Left ventricle myocardium inferior (tissue), 1 donor: Measurements from ENCODE around the gene BANF2. TPM values are rescaled to one million over a fixed set of nuclear protein-coding genes. Genes with fewer than 3 reads are reported as not detected.

Experiments used
- DNase-seq: peaks from one replicate; pipeline ENCODE4 v3.0.0-alpha.2; 2020
- H3K27ac ChIP-seq: fragments of 200-600 bp; replicated peaks from 2 replicates; pipeline ENCODE4 v1.8.0; 2021
- H3K27me3 ChIP-seq: fragments of 200-600 bp; 2 replicates; pipeline ENCODE4 v1.8.0; 2021; ENCODE audit warnings: low read depth
- H3K36me3 ChIP-seq: fragments of 200-600 bp; 2 replicates; pipeline ENCODE4 v1.8.0; 2021
- H3K4me1 ChIP-seq: fragments of 200-600 bp; 2 replicates; pipeline ENCODE4 v1.8.0; 2021
- H3K4me3 ChIP-seq: fragments of 200-600 bp; 2 replicates; pipeline ENCODE4 v1.8.0; 2021; ENCODE audit warnings: mild to moderate bottlenecking, moderate library complexity
- H3K9me3 ChIP-seq: fragments of 200-600 bp; replicated peaks from 2 replicates; pipeline ENCODE4 v1.8.0; 2021
- CTCF ChIP-seq: fragments of 200-600 bp; IDR thresholded peaks from 2 replicates; pipeline ENCODE4 v1.8.0; 2021; ENCODE audit warnings: antibody characterized with exemption, mild to moderate bottlenecking, borderline replicate concordance
- intact Hi-C: fragments of 100-400 bp; cut with micrococcal nuclease; formaldehyde crosslinking; loops from one replicate; pipeline ENCODE4 v1.11.0; 2022
- long read RNA-seq: library from polyadenylated mRNA; unstranded; transcript quantifications from one replicate; pipeline ENCODE4 v2.0.0, GENCODE V29; 2021
- total RNA-seq: library from RNA; stranded (reverse); fragmentation: NEBNext Ultra II Directional; extraction: Animal tissue kit (Norgen Biotek cat#: 25700); gene quantifications from one replicate; pipeline ENCODE4 v1.2.1, GENCODE V29; 2021
- donor health status: DM: no; HTN: yes; CAD: no; lungs with severe emphysema.

BANF2 gene
- total RNA-seq = not detected
- long read RNA-seq = 0 reads

DNA sequence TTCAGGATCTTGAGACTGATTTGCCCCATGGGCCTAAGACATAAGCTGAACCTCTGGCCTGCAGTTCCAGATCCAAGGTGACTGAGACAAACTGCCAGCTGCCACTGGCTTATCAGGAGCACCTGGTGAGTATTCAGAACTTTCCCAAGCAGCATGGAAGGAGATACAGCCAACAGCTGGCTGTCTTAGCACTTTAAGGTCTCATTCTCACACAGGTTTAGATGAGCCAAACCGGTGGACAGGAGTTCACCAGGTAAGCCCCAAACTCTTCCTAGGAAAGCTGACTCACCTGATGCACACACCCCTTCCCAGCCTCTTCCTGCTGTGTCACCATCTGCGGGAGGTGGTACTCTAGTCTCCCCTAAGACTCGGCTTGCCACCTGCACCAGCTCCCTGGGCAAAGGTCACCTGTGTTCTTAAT is at the start of gene BANF2:
TSS of gene BANF2 (plus strand) at position 36 of the 421 bp plus-strand sequence. CDS start 25,060 bp downstream, outside the sequence.
- no peak for TF ChIP-seq CTCF
- no peaks in the 10 kb centered on the region for H3K27me3 ChIP-seq
- no peak for DNase-seq
- H3K4me1 ChIP-seq = no peaks in the 10 kb centered on the region
- H3K9me3 ChIP-seq = peaks cover 8% of the 10 kb centered on the region
- intact Hi-C loops = no loop called here
- H3K27ac ChIP-seq = no peak within 1 kb of the TSS
- no peak within 1 kb of the TSS for H3K4me3 ChIP-seq
- H3K36me3 ChIP-seq = no peaks in the 10 kb centered on the region

GRCh38 chr20:17650301-17651128 is 49.3 kb upstream of the BANF2 start:
- no peak for TF ChIP-seq CTCF
- peaks cover 81% of the 10 kb centered on the region for H3K4me1 ChIP-seq
- H3K9me3 ChIP-seq = no peaks in the 10 kb centered on the region
- no peak overlapping the region for H3K4me3 ChIP-seq
- intact Hi-C loops = no loop called here
- no peaks in the 10 kb centered on the region for H3K27me3 ChIP-seq
- DNase-seq = no peak
- H3K36me3 ChIP-seq = no peaks in the 10 kb centered on the region
- H3K27ac ChIP-seq = no peak overlapping the region

DNA sequence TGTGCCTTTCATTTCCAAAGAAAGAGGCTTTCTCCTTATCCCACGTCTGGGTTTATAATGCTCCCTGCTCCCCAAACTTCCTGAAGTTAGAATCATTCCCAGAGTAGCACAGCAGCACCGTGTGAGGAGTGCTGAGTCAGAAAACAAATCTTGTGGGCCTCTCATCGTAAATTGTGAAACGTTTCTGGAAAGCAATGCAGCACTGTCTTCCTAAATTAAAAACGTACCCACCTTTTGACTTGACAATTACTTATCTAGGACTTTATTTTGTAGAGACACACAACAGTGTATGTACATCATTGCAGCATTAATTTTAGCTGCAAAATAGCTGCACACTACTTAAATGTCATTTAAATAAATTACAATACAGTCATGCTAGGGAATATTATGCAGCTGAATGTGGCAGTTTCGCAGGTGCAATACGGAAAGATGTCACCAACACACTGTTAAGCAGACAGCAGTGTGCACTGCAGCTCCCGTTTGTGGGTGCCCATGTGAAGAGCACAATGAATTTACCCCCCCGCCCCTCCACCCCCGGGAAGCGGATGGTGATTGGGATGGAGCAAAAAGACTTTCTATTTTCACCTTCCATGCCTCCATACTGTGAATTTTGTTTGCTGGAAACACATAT is 48.5 kb upstream of the BANF2 start:
- Histone ChIP-seq H3K4me1 (peaks cover 78% of the 10 kb centered on the region), H3K36me3 (no peaks in the 10 kb centered on the region), H3K27me3 (no peaks in the 10 kb centered on the region), H3K27ac (no peak overlapping the region), H3K4me3 (no peak overlapping the region), H3K9me3 (no peaks in the 10 kb centered on the region)
- intact Hi-C loops = no loop called here
- no peak for TF ChIP-seq CTCF
- DNase-seq = no peak

DNA sequence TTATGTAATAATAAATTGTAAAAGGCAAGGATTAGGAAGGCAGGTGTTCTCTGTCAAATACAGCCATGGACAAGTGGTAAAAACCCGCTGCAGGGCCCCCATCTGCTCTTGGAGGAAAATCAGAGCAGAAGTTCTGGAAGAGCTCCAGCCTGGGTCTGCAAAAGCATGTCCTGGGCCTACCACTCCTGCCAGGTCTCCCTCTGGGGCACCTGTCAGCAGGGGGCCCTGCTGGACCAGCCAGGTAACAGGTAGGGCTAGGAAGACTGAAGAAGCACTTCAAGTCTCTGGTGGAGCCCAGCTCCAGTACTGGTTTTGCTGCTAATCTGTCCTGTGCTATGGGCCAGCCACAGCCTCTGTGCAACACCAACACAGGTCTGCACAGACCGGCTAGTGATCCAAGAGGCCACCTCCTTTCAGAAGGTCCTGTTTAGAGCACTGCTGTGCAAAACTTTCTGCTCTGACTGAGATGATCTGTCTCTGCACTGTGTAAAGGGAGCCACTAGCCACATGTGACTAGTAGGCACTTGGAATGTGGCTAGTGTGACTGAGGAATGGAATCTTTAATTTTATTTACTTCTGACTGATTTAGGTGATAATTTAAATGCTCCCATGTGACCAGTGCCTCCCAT is 47.9 kb upstream of the BANF2 start:
- Histone ChIP-seq H3K4me3 (no peak overlapping the region), H3K27ac (no peak overlapping the region), H3K9me3 (no peaks in the 10 kb centered on the region), H3K27me3 (no peaks in the 10 kb centered on the region), H3K36me3 (no peaks in the 10 kb centered on the region), H3K4me1 (peaks cover 78% of the 10 kb centered on the region)
- intact Hi-C loops = no loop called here
- DNase-seq = no peak
- no peak for TF ChIP-seq CTCF

- H3K4me3 ChIP-seq = no peak overlapping the region
- DNase-seq = no peak
- intact Hi-C loops = no loop called here
- H3K27ac ChIP-seq = no peak overlapping the region
- H3K4me1 ChIP-seq = peaks cover 78% of the 10 kb centered on the region
- TF ChIP-seq CTCF = no peak
- peaks cover 1% of the 10 kb centered on the region for H3K36me3 ChIP-seq
- H3K9me3 ChIP-seq = no peaks in the 10 kb centered on the region
- H3K27me3 ChIP-seq = no peaks in the 10 kb centered on the region
These were observed 47.4 kb upstream of the BANF2 start for GRCh38 chr20:17652411-17652810.
